Ishikawa (cell line): ENCODE measurements around the gene SPATC1L.

Source experiments
- CEBPB ChIP-seq: IDR thresholded peaks from 2 replicates; pipeline ENCODE4 v1.6.1; 2012
- CREB1 ChIP-seq: IDR thresholded peaks from 2 replicates; pipeline ENCODE4 v1.6.1; 2012; ENCODE audit warnings: low read depth
- EGR1 ChIP-seq: IDR thresholded peaks from 2 replicates; pipeline ENCODE4 v1.6.1; 2012
- EP300 ChIP-seq: IDR thresholded peaks from 2 replicates; pipeline ENCODE4 v1.6.1; 2012; ENCODE audit warnings: borderline replicate concordance
- FOXM1 ChIP-seq: IDR thresholded peaks from 2 replicates; pipeline ENCODE4 v1.6.1; 2012; ENCODE audit warnings: low read depth, borderline replicate concordance
- MAX ChIP-seq: IDR thresholded peaks from 2 replicates; pipeline ENCODE4 v1.6.1; 2012
- NFIC ChIP-seq: IDR thresholded peaks from 2 replicates; pipeline ENCODE4 v1.6.1; 2012
- RAD21 ChIP-seq: IDR thresholded peaks from 2 replicates; pipeline ENCODE4 v1.6.1; 2012; ENCODE audit warnings: low read depth
- REST ChIP-seq: IDR thresholded peaks from 2 replicates; pipeline ENCODE4 v1.6.1; 2012; ENCODE audit warnings: low read depth, mild to moderate bottlenecking
- TAF1 ChIP-seq: IDR thresholded peaks from 2 replicates; pipeline ENCODE4 v1.6.1; 2012; ENCODE audit warnings: low read depth, mild to moderate bottlenecking
- TCF12 ChIP-seq: IDR thresholded peaks from 2 replicates; pipeline ENCODE4 v1.6.1; 2012; ENCODE audit warnings: low read depth
- TEAD4 ChIP-seq: IDR thresholded peaks from 2 replicates; pipeline ENCODE4 v1.6.1; 2012
- USF1 ChIP-seq: IDR thresholded peaks from 2 replicates; pipeline ENCODE4 v1.6.1; 2012
- YY1 ChIP-seq: IDR thresholded peaks from 2 replicates; pipeline ENCODE4 v1.6.1; 2012; ENCODE audit warnings: low read depth
- ZBTB7A ChIP-seq: IDR thresholded peaks from 2 replicates; pipeline ENCODE4 v1.6.1; 2012; ENCODE audit warnings: low read depth

The SPATC1L gene

GRCh38 chr21:46119144-46119636 is 65.1 kb downstream of the SPATC1L start:
- TF ChIP-seq TCF12, result no peak
- TF ChIP-seq FOXM1, result no peak
- no peak for TF ChIP-seq TAF1
- TF ChIP-seq RAD21, result no peak
- no peak for TF ChIP-seq EGR1
- TF ChIP-seq TEAD4, result no peak

- TF ChIP-seq EP300 (no peak), ZBTB7A (no peak), TCF12 (no peak), EGR1 (no peak), MAX (no peak), TAF1 (no peak), REST (no peak), YY1 (no peak), NFIC (no peak), RAD21 (no peak), USF1 (no peak), CEBPB (no peak), TEAD4 (no peak), CREB1 (no peak)
Measured at GRCh38 chr21:46118316-46119143, 65.7 kb downstream of the SPATC1L start.

GRCh38 chr21:46117586-46118315 is 66.5 kb downstream of the SPATC1L start:
- no peak for TF ChIP-seq TAF1
- TF ChIP-seq USF1, result no peak
- no peak for TF ChIP-seq REST
- no peak for TF ChIP-seq RAD21
- TF ChIP-seq NFIC, result no peak
- no peak for TF ChIP-seq CEBPB
- no peak for TF ChIP-seq YY1
- no peak for TF ChIP-seq ZBTB7A
- no peak for TF ChIP-seq EP300

GRCh38 chr21:46116776-46117585 is 67.3 kb downstream of the SPATC1L start:
- TF ChIP-seq TAF1 (no peak), USF1 (no peak), ZBTB7A (no peak), MAX (no peak), YY1 (no peak), REST (no peak), CEBPB (no peak), TEAD4 (no peak), TCF12 (no peak), EP300 (no peak), FOXM1 (no peak)
